AG09319 (cell line): ENCODE results near the gene SLC32A1.

Experiments
- DNase-seq: peaks from one replicate; pipeline ENCODE4 v3.0.0-alpha.2; 2010; ENCODE audit warnings: low read depth; ENCODE audit errors: extremely low read depth
- CTCF ChIP-seq: IDR thresholded peaks from 2 replicates; pipeline ENCODE4 v1.5.1; 2011; ENCODE audit warnings: low read depth, mild to moderate bottlenecking, inconsistent platforms, low read length, moderate library complexity

SLC32A1 gene

DNA sequence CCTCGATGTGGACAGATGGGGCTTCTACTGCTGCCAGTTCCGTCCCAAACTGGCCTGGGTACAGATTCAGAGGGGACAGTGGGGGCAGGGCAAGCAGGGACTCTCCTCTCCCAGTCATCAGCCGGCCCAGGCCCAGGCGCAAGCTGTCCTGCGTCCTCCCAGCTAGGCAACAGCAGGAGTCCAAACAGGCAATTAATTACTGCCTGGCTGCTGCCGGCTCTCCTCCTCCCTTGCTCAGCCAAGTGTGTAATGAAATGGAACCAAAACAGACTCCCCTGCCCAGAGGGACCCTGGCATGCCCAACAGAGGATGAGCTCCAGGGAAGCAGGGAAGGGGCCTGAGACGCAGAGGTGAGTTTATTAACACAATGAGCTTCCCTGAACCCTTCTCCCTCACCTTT lies 17.8 kb upstream of the SLC32A1 start:
- no peak for DNase-seq
- TF ChIP-seq CTCF, result no peak

GRCh38 chr20:38714308-38714707 lies 10.0 kb upstream of the SLC32A1 start:
- no peak for DNase-seq
- no peak for TF ChIP-seq CTCF

- TF ChIP-seq CTCF, result no peak
- no peak for DNase-seq
Observed at GRCh38 chr20:38715646-38716045, 8.6 kb upstream of the SLC32A1 start.

DNA sequence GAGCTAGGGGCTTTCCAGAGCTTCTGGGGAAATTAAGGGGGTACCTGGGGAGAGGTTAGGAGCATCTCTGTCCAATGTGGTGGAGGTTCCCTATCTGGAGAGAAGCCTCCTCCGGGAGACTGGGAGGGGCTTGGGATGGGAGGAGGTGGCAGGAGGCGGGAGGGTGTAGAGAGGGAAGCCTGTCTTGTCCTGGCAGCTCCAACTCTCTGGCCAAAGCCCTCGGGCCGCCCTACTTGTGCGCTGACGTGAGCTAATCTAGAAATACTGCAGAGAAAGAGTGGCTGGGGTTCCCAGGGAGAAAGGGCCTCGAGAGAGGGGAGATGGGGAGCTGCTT lies 1.6 kb upstream of the SLC32A1 start:
- TF ChIP-seq CTCF, result no peak
- no peak for DNase-seq

DNA sequence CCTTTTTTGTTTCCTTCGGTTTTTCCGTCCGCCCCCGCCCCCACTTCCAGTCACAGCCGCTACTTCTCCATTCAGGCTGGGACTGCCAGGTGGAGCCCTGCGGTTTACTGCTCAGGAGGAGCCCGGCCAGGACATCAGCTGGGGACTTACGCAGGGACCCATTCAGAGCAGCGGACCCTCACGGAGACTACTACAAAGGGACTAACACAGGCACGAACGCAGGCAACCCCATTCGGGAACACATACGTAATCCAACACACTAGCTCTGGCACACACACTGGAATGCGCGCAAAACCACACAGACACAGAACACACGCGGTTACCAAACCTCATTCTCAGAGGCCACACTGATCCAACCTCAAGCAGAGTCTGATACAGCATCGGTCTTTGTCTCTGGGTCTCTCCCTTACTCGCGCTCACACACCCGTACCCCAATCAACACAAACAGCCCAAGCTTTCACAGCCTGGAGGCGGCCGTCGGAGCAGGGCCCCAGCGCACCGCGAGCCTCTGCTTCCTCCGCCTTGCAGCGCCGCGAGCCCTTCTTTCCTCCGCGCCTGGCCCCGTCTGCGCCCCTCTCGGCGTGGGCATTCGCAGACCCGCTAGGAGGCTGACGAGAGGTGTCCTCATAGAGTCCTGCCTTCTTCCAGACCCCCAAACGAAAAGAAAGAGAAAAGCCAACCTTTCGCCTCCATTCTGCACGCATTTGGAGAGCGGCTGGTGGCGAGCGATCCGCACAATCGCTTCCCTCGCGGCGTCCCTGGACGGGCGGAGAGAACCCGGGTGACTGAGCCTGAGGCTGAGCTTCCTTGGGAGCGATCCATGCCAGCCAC lies 1.1 kb upstream of the SLC32A1 start:
- TF ChIP-seq CTCF, result no peak
- no peak for DNase-seq

DNA sequence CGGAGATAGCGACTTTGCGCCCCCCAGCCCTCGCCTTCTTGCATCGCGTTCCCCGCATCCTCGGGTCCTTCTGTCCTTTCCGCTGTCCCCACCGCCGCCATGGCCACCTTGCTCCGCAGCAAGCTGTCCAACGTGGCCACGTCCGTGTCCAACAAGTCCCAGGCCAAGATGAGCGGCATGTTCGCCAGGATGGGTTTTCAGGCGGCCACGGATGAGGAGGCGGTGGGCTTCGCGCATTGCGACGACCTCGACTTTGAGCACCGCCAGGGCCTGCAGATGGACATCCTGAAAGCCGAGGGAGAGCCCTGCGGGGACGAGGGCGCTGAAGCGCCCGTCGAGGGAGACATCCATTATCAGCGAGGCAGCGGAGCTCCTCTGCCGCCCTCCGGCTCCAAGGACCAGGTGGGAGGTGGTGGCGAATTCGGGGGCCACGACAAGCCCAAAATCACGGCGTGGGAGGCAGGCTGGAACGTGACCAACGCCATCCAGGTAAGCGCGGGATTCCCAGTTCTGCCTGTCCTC lies 401 bp downstream of the SLC32A1 start:
- DNase-seq, result no peak
- no peak for TF ChIP-seq CTCF

- no peak for DNase-seq
- no peak for TF ChIP-seq CTCF
Observed at GRCh38 chr20:38725148-38725901, 1.0 kb downstream of the SLC32A1 start.
